Suprapubic skin (tissue), 4 donors: Measurements from ENCODE around the gene FRMPD3. TPM values are rescaled to one million over a fixed set of nuclear protein-coding genes. Genes with fewer than 3 reads are reported as not detected.
"Not testable (repeated sequence)": the region's sequence is repeated elsewhere in the genome, so short reads cannot be mapped to it uniquely, and the experiment has no call there.

Experiments used
- DNase-seq, 2 donors: peaks; one replicate each; pipeline ENCODE4 v3.0.0-alpha.2; 2019; ENCODE audit warnings: low spot score in 2 of 2
- H3K27ac ChIP-seq: fragments of 200-600 bp; sonication (generic); one replicate; pipeline ENCODE4 v1.5.1; 2019
- H3K27me3 ChIP-seq: fragments of 200-600 bp; sonication (generic); one replicate; pipeline ENCODE4 v1.5.1; 2019
- H3K36me3 ChIP-seq: fragments of 200-600 bp; sonication (generic); one replicate; pipeline ENCODE4 v1.5.1; 2019
- H3K4me1 ChIP-seq: fragments of 200-600 bp; sonication (generic); one replicate; pipeline ENCODE4 v1.5.1; 2019
- H3K4me3 ChIP-seq: fragments of 200-600 bp; sonication (generic); one replicate; pipeline ENCODE4 v1.5.1; 2019; ENCODE audit warnings: mild to moderate bottlenecking
- H3K9me3 ChIP-seq: fragments of 200-600 bp; sonication (generic); one replicate; pipeline ENCODE4 v1.5.1; 2019
- CTCF ChIP-seq, 2 donors: fragments of 200-600 bp in 1 of 2; fragments of 450-650 bp in 1 of 2; sonication (generic) in 1 of 2; IDR thresholded peaks; one replicate each; pipeline ENCODE4 v1.5.1; 2016 to 2019; ENCODE audit warnings: antibody characterized with exemption in 2 of 2, mild to moderate bottlenecking in 1 of 2, moderate library complexity in 1 of 2
- EP300 ChIP-seq: sonication (generic); formaldehyde crosslinking; IDR thresholded peaks from one replicate; pipeline ENCODE4 v1.6.1; 2017; ENCODE audit warnings: antibody characterized with exemption
- POLR2A ChIP-seq, 2 donors: fragments of 450-650 bp; IDR thresholded peaks; one replicate each; pipeline ENCODE4 v1.6.1; 2017; ENCODE audit warnings: antibody characterized with exemption in 2 of 2, mild to moderate bottlenecking in 2 of 2, moderate library complexity in 2 of 2
- POLR2AphosphoS5 ChIP-seq, 3 donors: sonication (generic); formaldehyde crosslinking; IDR thresholded peaks; one replicate each; pipeline ENCODE4 v1.6.1; 2017; ENCODE audit warnings: antibody characterized with exemption in 3 of 3
- WGBS: methylation state at CpG from one replicate; pipeline ENCODE4 v1.1.5; 2018; 5-methylcytosine and 5-hydroxymethylcytosine counted together
- total RNA-seq, 4 donors: library from RNA; depleted of rRNA; stranded (reverse); fragments of >200 nt; gene quantifications; one replicate each; pipeline ENCODE4 v1.1.0, GENCODE V29; 2016

The FRMPD3 gene
- total RNA-seq, 4 donors from 2014 or later: not detected

DNA sequence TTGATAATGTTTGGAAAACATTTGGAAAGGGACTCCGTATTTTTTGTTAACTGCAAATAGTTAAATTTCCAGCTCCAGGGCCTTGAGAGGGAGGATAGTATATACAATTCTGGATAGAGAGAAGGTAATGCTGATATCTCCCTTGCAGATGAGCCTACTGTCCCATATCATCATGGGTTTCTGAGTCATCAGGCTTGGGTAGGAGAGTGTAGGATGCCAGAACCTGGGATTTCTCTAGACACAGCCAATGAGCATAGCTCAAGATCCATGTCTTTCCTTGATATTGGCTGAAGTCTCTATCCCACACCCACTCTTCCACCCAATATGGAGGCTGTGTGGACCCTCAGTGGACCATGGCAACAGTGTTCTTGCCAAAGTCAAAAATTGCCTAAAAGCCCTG lies 7.8 kb downstream of the FRMPD3 start:
- TF ChIP-seq POLR2AphosphoS5 (IDR thresholded peaks at IDR 0.05) (no peak), EP300 (no peak), CTCF (IDR thresholded peaks at IDR 0.05) (no peak), POLR2A (IDR thresholded peaks at IDR 0.05) (no peak)
- H3K9me3 ChIP-seq: no peaks in the 10 kb centered on the region
- no peak overlapping the region for H3K27ac ChIP-seq
- H3K4me3 ChIP-seq: no peak overlapping the region
- H3K4me1 ChIP-seq: no peaks in the 10 kb centered on the region
- H3K27me3 ChIP-seq: no peaks in the 10 kb centered on the region
- no peak for DNase-seq
- WGBS: 85% methylated on average over 1 of the region's 1 CpG
- no peaks in the 10 kb centered on the region for H3K36me3 ChIP-seq

DNA sequence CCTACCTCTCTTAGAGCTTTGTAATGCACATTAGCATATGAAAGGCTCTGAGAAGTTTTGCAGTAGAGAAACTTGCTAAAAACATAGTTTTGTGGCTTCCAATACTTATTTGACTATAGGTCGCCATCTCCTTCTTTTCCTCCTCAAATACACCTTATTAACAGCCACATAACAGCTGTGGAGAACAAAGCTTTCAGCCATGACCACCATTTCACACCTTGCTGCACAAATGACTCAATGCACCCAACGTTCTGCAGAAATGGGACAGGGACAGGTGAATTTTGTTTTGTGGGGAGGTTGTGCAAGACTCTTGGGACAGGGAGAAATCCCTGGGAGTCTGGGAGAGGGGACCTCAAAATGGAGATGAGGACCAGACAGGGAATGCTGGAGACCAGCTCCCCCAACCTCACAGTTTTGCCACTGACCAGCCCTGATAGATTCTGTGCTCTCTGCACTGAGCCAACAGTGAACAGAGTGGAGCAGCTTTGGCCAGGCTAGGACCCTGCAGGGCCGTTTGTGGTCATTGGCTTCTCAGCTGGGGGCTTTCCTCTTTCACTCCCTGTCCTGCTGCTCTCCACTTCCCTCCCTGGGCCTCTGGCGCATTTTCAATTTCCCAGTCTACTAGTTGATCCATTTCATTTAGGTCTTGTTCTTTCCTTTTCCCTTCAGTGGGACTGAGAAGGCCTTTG lies 16.6 kb downstream of the FRMPD3 start:
- H3K9me3 ChIP-seq: no peaks in the 10 kb centered on the region
- DNase-seq: no peak
- H3K27me3 ChIP-seq: no peaks in the 10 kb centered on the region
- H3K27ac ChIP-seq: no peak overlapping the region
- H3K4me3 ChIP-seq: no peak overlapping the region
- no peaks in the 10 kb centered on the region for H3K4me1 ChIP-seq
- TF ChIP-seq EP300 (no peak), CTCF (IDR thresholded peaks at IDR 0.05) (no peak), POLR2A (IDR thresholded peaks at IDR 0.05) (no peak), POLR2AphosphoS5 (IDR thresholded peaks at IDR 0.05) (no peak)
- WGBS: 50% methylated on average over 4 of the region's 4 CpGs
- H3K36me3 ChIP-seq: no peaks in the 10 kb centered on the region

GRCh38 chrX:107467271-107467670 lies 17.8 kb downstream of the FRMPD3 start:
- Histone ChIP-seq H3K27ac (no peak overlapping the region), H3K36me3 (no peaks in the 10 kb centered on the region), H3K27me3 (no peaks in the 10 kb centered on the region), H3K9me3 (no peaks in the 10 kb centered on the region), H3K4me1 (no peaks in the 10 kb centered on the region), H3K4me3 (no peak overlapping the region)
- 76% methylated on average over 4 of the region's 4 CpGs for WGBS
- TF ChIP-seq CTCF (IDR thresholded peaks at IDR 0.05): no peak
- TF ChIP-seq EP300: no peak
- no peak for TF ChIP-seq POLR2AphosphoS5 (IDR thresholded peaks at IDR 0.05)
- TF ChIP-seq POLR2A (IDR thresholded peaks at IDR 0.05): no peak
- no peak for DNase-seq

GRCh38 chrX:107470198-107470597 lies 20.7 kb downstream of the FRMPD3 start:
- TF ChIP-seq EP300 (no peak), POLR2AphosphoS5 (IDR thresholded peaks at IDR 0.05) (no peak), POLR2A (IDR thresholded peaks at IDR 0.05) (no peak), CTCF (IDR thresholded peaks at IDR 0.05) (no peak)
- no peak for DNase-seq
- Histone ChIP-seq H3K36me3 (no peaks in the 10 kb centered on the region), H3K27me3 (no peaks in the 10 kb centered on the region), H3K4me1 (no peaks in the 10 kb centered on the region), H3K9me3 (no peaks in the 10 kb centered on the region), H3K4me3 (no peak overlapping the region), H3K27ac (no peak overlapping the region)
- 77% methylated on average over 2 of the region's 2 CpGs for WGBS

DNA sequence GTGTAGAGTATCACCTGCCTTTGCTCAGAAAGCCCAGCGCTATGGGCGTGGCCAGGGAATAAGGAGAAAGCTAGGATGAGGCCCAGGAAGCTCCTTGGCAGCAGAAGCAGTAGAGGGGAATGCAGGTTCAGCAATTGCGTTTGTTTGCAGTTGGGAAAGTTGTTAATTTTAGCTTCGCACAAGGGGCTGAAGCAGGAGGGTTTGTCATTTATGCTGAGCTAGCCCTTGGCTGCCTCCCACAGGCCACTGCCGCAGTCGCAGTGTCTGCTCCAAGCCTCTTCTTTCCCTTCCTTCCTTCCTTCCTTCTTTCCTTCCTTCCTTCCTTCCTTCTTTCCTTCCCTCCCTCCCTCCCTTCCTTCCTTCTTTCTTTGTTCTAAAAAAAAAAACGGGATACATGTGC lies 21.5 kb downstream of the FRMPD3 start:
- no peak overlapping the region for H3K27ac ChIP-seq
- H3K4me3 ChIP-seq: no peak overlapping the region
- no peak for TF ChIP-seq POLR2AphosphoS5 (IDR thresholded peaks at IDR 0.05)
- no peak for TF ChIP-seq EP300
- TF ChIP-seq POLR2A (IDR thresholded peaks at IDR 0.05): no peak
- no peak for DNase-seq
- WGBS: 42% methylated on average over 7 of the region's 7 CpGs
- H3K9me3 ChIP-seq: no peaks in the 10 kb centered on the region
- no peaks in the 10 kb centered on the region for H3K27me3 ChIP-seq
- no peaks in the 10 kb centered on the region for H3K4me1 ChIP-seq
- no peaks in the 10 kb centered on the region for H3K36me3 ChIP-seq

DNA sequence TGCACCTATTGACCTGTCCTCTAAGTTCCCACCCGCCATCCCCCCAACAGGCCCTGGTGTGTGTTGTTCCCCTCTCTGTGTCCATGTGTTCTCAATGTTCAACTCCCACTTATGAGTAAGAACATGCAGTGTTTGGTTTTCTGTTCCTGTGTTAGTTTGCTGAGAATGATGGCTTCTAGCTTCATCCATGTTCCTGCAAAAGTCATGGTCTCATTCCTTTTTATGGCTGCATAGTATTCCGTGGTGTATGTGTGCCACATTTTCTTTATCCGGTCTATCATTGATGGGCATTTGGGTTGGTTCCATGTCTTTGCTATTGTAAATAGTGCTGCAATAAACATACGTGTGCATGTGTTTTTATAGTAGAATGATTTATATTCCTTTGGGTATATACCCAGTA lies 22.0 kb downstream of the FRMPD3 start:
- not testable (repeated sequence) for H3K36me3 ChIP-seq, H3K27me3 ChIP-seq, DNase-seq, H3K9me3 ChIP-seq, H3K4me1 ChIP-seq, H3K27ac ChIP-seq, H3K4me3 ChIP-seq
- 78% methylated on average over 4 of the region's 4 CpGs for WGBS
